Caco-2 (cell line): ENCODE data around the gene FUOM. TPM values are rescaled to one million over a fixed set of nuclear protein-coding genes. Genes with fewer than 3 reads are reported as not detected.
"Not testable (repeated sequence)": the region's sequence is repeated elsewhere in the genome, so short reads cannot be mapped to it uniquely, and the experiment has no call there.

Experiments used
- BruUV-seq: library from RNA; stranded (reverse); fragments of 400-500 nt; replicated peaks from 2 replicates; lab custom pipeline; 2021; lab: Mats Ljungman, UMichigan
- CTCF ChIA-PET: fragments of 300-600 bp; sonication (Branson Sonifier 250); formaldehyde crosslinking; loops from one replicate; lab custom pipeline; 2022; ENCODE audit warnings: antibody characterized with exemption; lab: Charles Lee
- POLR2A ChIA-PET: fragments of 300-600 bp; sonication (Branson Sonifier 250); formaldehyde crosslinking; loops from one replicate; lab custom pipeline; 2022; ENCODE audit warnings: antibody characterized with exemption; lab: Charles Lee
- DNase-seq, 2 experiments: peaks; one replicate each; pipeline versions ENCODE4 v3.0.0 to v3.0.0-alpha.2; 2020 to 2022
- H3K27me3 ChIP-seq: replicated peaks from 2 replicates; pipeline ENCODE4 v1.6.0; 2011; ENCODE audit warnings: low read length; ENCODE audit not compliant: control insufficient read depth, insufficient read depth
- H3K36me3 ChIP-seq: 2 replicates; pipeline ENCODE4 v1.5.1; 2011; ENCODE audit warnings: low read length; ENCODE audit not compliant: control insufficient read depth, insufficient read depth
- H3K4me1 ChIP-seq: fragments of 250-450 bp; sonication (Bioruptor Pico); 2 replicates; pipeline ENCODE4 v1.5.1; 2020; ENCODE audit warnings: mild to moderate bottlenecking
- H3K4me3 ChIP-seq: 2 replicates; pipeline ENCODE4 v1.5.1; 2011; ENCODE audit warnings: low read depth, mild to moderate bottlenecking, control low read depth, low read length
- H3K9me3 ChIP-seq: fragments of 250-450 bp; sonication (Bioruptor Pico); 2 replicates; pipeline ENCODE4 v1.5.1; 2020; ENCODE audit warnings: mild to moderate bottlenecking, moderate library complexity
- H3K27ac Mint-ChIP-seq: one replicate; pipeline ENCODE4 v1.8.0; 2022; ENCODE audit warnings: mixed read lengths; ENCODE audit not compliant: unreplicated experiment
- H3K27me3 Mint-ChIP-seq: one replicate; pipeline ENCODE4 v1.8.0; 2022; ENCODE audit warnings: mixed read lengths; ENCODE audit not compliant: insufficient read depth, unreplicated experiment
- H3K36me3 Mint-ChIP-seq: one replicate; pipeline ENCODE4 v1.8.0; 2022; ENCODE audit warnings: mild to moderate bottlenecking, mixed read lengths; ENCODE audit not compliant: insufficient read depth, unreplicated experiment
- H3K4me1 Mint-ChIP-seq: one replicate; pipeline ENCODE4 v1.8.0; 2022; ENCODE audit warnings: low read depth, mixed read lengths; ENCODE audit not compliant: unreplicated experiment
- H3K4me3 Mint-ChIP-seq: one replicate; pipeline ENCODE4 v1.8.0; 2022; ENCODE audit warnings: mild to moderate bottlenecking, moderate library complexity, mixed read lengths; ENCODE audit not compliant: unreplicated experiment
- H3K9me3 Mint-ChIP-seq: one replicate; pipeline ENCODE4 v1.8.0; 2022; ENCODE audit warnings: mixed read lengths; ENCODE audit not compliant: unreplicated experiment
- CTCF ChIP-seq, 2 experiments: fragments of 200-600 bp in 1 of 2; IDR thresholded peaks; 1 replicate in 1 of 2; 2 replicates in 1 of 2; pipeline versions ENCODE4 v1.5.1 to v1.8.0; 2011 to 2022; ENCODE audit warnings: antibody characterized with exemption in 1 of 2, control low read depth in 1 of 2, inconsistent platforms in 1 of 2, low read depth in 1 of 2, low read length in 1 of 2, mild to moderate bottlenecking in 1 of 2, moderate library complexity in 1 of 2; ENCODE audit not compliant: insufficient read depth in 1 of 2, severe bottlenecking in 1 of 2, unreplicated experiment in 1 of 2
- intact Hi-C: fragments of 100-400 bp; cut with micrococcal nuclease; formaldehyde crosslinking; loops from one replicate; pipeline ENCODE4 v1.10.0; 2022; ENCODE audit not compliant: unreplicated experiment
- total RNA-seq: library from RNA; stranded (reverse); gene quantifications from 2 replicates; pipeline ENCODE4 v1.2.3, GENCODE V29; 2022

Gene FUOM
- total RNA-seq, 1 experiment from 2014 or later, result 119 TPM

GRCh38 chr10:133368153-133368552 is 10.3 kb upstream of the FUOM start:
- Histone ChIP-seq H3K27me3 (no peaks in the 10 kb centered on the region), H3K36me3 (peaks cover 16% of the 10 kb centered on the region), H3K4me3 (no peak overlapping the region), H3K4me1 (0 out of 2 replicates have a peak, but pooled peaks cover 11% of the 10 kb centered on the region), H3K9me3 (no peaks in the 10 kb centered on the region)
- H3K27me3 Mint-ChIP-seq, result no peaks in the 10 kb centered on the region
- intact Hi-C loops, result no loop called here
- H3K36me3 Mint-ChIP-seq, result peaks cover 76% of the 10 kb centered on the region
- BruUV-seq, result no TSS peak
- no peaks in the 10 kb centered on the region for H3K9me3 Mint-ChIP-seq
- no peak for DNase-seq
- POLR2A ChIA-PET, result no interaction called here
- no peak overlapping the region for H3K4me3 Mint-ChIP-seq
- no peak for TF ChIP-seq CTCF (IDR thresholded peaks at IDR 0.05; ENCODE audit: insufficient read depth in 1 of 2, low read depth in 1 of 2, low read length in 1 of 2, severe bottlenecking in 1 of 2, unreplicated experiment in 1 of 2)
- H3K4me1 Mint-ChIP-seq, result no peaks in the 10 kb centered on the region
- CTCF ChIA-PET, result no interaction called here
- H3K27ac Mint-ChIP-seq, result no peak overlapping the region

DNA sequence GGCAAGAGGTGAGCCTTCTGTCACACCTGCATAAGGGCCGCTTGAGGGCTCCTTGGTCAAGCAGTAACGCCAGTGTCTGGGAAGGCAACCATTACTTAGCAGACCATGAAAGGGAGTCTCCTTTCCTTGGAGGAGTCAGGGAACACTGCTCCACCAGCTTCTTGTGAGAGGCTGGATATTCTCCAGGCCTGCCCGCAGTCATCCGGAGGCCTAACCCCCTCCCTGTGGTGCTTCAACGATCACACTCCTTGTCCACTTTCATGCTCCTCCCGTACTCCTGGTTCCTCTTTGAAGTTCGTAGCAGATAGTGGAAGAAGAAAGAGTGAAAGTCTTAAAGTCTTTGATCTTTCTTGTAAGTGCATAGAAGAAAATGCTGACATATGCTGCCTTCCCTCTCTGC is 9.6 kb upstream of the FUOM start:
- Histone ChIP-seq H3K4me1 (0 out of 2 replicates have a peak, but pooled peaks cover 11% of the 10 kb centered on the region), H3K36me3 (peaks cover 17% of the 10 kb centered on the region)
- H3K4me3 ChIP-seq, H3K9me3 ChIP-seq, BruUV-seq, DNase-seq, intact Hi-C loops, CTCF ChIA-PET, H3K4me1 Mint-ChIP-seq, H3K4me3 Mint-ChIP-seq, H3K27me3 Mint-ChIP-seq, H3K27me3 ChIP-seq, POLR2A ChIA-PET, H3K27ac Mint-ChIP-seq, H3K9me3 Mint-ChIP-seq: not testable (repeated sequence)
- H3K36me3 Mint-ChIP-seq, result peaks cover 79% of the 10 kb centered on the region

DNA sequence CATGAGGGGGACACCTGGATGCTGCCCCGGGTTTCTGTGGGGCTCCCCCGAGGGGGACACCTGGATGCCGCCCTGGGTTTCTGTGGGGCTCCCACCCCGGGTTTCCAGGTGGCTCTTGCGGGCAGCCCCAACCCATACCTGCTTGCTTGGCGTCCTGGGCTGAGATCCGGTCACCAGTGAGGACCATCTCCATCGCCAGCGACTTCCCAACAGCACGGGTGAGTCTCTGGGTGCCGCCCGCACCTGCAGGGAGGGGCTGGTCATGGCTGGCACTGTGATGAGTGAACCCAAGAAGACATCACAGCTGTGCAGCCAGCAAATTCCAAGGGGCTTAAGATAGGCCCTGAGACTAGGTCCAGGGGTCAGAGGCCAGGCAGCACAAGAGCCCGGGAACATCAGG is 8.9 kb upstream of the FUOM start:
- CTCF ChIA-PET, result no interaction called here
- H3K4me3 ChIP-seq, result no peak overlapping the region
- H3K9me3 Mint-ChIP-seq, result no peaks in the 10 kb centered on the region
- H3K27ac Mint-ChIP-seq, result no peak overlapping the region
- H3K27me3 ChIP-seq, result no peaks in the 10 kb centered on the region
- intact Hi-C loops, result no loop called here
- no peaks in the 10 kb centered on the region for H3K9me3 ChIP-seq
- TF ChIP-seq CTCF (IDR thresholded peaks at IDR 0.05; ENCODE audit: insufficient read depth in 1 of 2, low read depth in 1 of 2, low read length in 1 of 2, severe bottlenecking in 1 of 2, unreplicated experiment in 1 of 2), result no peak
- no peak overlapping the region for H3K4me3 Mint-ChIP-seq
- 0 out of 2 replicates have a peak, but pooled peaks cover 5% of the 10 kb centered on the region for H3K4me1 ChIP-seq
- peaks cover 5% of the 10 kb centered on the region for H3K4me1 Mint-ChIP-seq
- H3K27me3 Mint-ChIP-seq, result no peaks in the 10 kb centered on the region
- POLR2A ChIA-PET, result no interaction called here
- DNase-seq, result no peak
- BruUV-seq, result no TSS peak
- peaks cover 21% of the 10 kb centered on the region for H3K36me3 ChIP-seq
- peaks cover 87% of the 10 kb centered on the region for H3K36me3 Mint-ChIP-seq

- Mint-ChIP-seq H3K36me3 (peaks cover 89% of the 10 kb centered on the region), H3K4me3 (no peak overlapping the region), H3K4me1 (peaks cover 11% of the 10 kb centered on the region), H3K9me3 (no peaks in the 10 kb centered on the region), H3K27ac (no peak overlapping the region), H3K27me3 (no peaks in the 10 kb centered on the region)
- CTCF ChIA-PET, result no interaction called here
- no peak for TF ChIP-seq CTCF (IDR thresholded peaks at IDR 0.05; ENCODE audit: insufficient read depth in 1 of 2, low read depth in 1 of 2, low read length in 1 of 2, severe bottlenecking in 1 of 2, unreplicated experiment in 1 of 2)
- Histone ChIP-seq H3K27me3 (no peaks in the 10 kb centered on the region), H3K9me3 (no peaks in the 10 kb centered on the region), H3K4me3 (no peak overlapping the region), H3K36me3 (peaks cover 21% of the 10 kb centered on the region), H3K4me1 (peaks cover 5% of the 10 kb centered on the region; the same call in 1 of the 2 replicates)
- POLR2A ChIA-PET, result no interaction called here
- no TSS peak for BruUV-seq
- DNase-seq, result no peak
- intact Hi-C loops, result no loop called here
Measured at GRCh38 chr10:133366130-133366478, 8.3 kb upstream of the FUOM start.
